GM21737 (cell line): ENCODE measurements around the gene DCC.

Experiments used
- ATAC-seq: cut with Tn5 transposase; IDR thresholded peaks from one replicate; pipeline ENCODE4 v1.9.1; 2021; ENCODE audit warnings: mild to moderate bottlenecking, moderate library complexity; ENCODE audit not compliant: unreplicated experiment

Gene DCC

GRCh38 chr18:53543711-53544110 lies 1203.7 kb downstream of the DCC start:
- no peak for ATAC-seq

- ATAC-seq, result no peak
Observed at GRCh38 chr18:53544917-53545316, 1204.9 kb downstream of the DCC start.

- ATAC-seq, result no peak
Observed at GRCh38 chr18:53551868-53552426, 1212.0 kb downstream of the DCC start.

DNA sequence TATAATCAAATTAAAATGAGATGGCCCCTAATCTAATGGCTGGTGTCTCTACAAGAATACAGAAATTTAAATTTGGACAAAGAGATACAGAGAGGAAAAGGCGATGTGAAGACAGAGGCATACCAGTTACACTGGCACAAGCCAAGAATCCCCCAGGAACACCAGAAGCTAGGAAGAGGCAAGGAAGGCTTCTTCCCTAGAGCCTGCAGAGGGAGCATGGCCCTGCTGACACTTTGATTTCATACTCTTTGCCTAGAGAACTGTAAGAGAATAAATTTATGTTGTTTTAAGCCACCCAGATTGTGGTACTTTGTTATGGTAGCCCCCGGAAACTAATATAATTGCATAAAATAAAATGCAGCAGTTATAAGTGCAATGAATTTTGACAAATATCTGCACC lies 1213.0 kb downstream of the DCC start:
- no peak for ATAC-seq

DNA sequence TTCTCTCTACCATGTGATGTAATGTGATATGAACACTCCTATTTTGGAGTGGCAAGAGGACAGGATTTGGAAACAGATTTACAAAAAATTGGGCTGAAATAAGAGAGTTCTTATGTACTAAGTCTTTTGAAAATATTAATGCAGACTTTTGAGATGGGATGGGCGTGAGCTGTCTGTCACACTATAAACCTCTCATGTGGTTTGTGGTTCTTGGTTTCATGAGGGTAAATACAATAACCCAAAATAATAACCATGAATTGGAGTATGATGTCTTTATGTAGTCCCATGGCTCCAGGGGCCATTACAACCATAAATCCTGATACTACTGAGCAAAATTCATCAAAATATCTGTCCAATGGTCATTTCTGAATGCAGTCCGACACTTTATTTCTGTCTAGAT lies 1216.5 kb downstream of the DCC start:
- no peak for ATAC-seq

DNA sequence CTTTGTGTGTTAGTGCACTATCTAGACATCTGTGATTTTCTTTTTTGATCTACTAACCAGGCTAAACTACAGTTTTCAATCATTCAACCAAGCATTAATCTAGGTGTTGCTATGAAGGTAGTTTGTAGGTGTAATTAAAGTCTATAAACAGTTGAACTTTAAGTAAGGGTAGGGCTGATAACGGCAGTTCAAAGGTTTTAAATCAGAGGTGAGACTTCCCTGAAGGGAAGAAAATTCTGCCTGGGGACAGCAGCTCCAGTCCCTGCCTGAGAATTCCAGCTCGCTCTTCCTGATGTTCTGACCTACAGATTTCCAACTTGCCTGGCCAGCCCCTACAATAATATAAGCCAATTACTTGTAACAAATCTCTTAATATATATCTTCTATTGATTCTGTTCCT lies 1220.5 kb downstream of the DCC start:
- ATAC-seq, result no peak

DNA sequence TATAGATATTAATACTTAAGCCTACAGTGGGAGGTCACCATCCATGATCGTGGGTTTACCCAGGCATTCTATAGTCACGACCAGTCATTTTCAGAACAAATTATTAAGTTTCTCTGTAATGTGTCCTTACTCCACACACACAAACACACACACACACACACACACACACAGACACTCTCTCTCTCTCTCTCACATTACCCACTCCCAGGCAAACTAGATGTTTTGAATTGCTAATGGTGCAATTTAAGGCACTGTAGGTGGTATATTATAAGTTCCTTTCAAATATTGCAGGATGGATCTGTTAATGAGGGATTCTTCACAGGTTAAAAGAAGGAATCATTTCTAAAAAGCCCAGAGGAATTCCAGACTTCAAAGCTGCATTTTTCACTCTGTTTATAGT lies 1226.6 kb downstream of the DCC start:
- no peak for ATAC-seq

DNA sequence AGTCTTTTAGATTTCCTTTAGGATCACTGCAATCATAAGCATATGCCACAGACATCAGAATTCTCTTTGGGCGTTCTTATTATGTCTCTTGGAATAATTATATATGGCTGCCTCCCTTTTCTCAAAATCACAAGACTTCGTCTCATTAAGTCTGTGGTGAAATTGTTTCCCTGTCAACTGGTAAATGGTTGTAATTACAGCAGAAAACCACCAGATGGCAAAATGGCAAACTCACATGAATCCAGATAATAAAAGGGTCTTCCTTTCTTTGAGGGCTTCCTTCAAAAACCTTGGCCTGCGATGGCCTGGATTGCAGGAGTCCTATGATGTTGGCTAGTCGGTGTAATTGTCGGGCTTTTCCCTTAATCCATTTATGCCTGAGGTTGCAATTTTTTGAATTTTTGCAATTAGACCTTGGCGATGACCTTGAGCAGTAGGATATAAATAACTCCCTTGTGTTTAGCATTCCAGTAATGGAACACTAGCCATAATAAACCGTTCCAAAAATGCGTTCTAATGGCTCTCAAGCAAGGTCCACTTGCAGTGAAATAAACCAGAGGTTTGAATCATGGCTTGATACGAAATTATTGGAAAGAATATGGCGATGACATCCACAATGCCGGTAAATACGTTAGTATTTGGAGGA lies 1228.1 kb downstream of the DCC start:
- ATAC-seq, result no peak
